Activated B cell treated with CpG ODN at 0.5 μM for 24 hours (primary cell): ENCODE results near the gene SDHAF2. TPM values are rescaled to one million over a fixed set of nuclear protein-coding genes. Genes with fewer than 3 reads are reported as not detected.

Experiments
- ATAC-seq: fragments of 200-7000 bp; cut with Tn5 transposase; one replicate; pipeline ENCODE4 v1.10.0; 2021; ENCODE audit warnings: low read depth, mild to moderate bottlenecking, moderate library complexity
- CTCF ChIA-PET: fragments of 350-600 bp; sonication (Branson Sonifier 250); formaldehyde crosslinking; loops from one replicate; lab custom pipeline; 2021; ENCODE audit warnings: antibody characterized with exemption; lab: Charles Lee
- POLR2A ChIA-PET: fragments of 350-600 bp; sonication (Branson Sonifier 250); formaldehyde crosslinking; loops from one replicate; lab custom pipeline; 2021; ENCODE audit warnings: antibody characterized with exemption; lab: Charles Lee
- DNase-seq: peaks from one replicate; pipeline ENCODE4 v3.0.0; 2022
- H3K27ac Mint-ChIP-seq: one replicate; pipeline ENCODE4 v1.8.0; 2020; ENCODE audit warnings: mixed read lengths
- H3K27me3 Mint-ChIP-seq: one replicate; pipeline ENCODE4 v1.8.0; 2021; ENCODE audit warnings: mixed read lengths
- H3K36me3 Mint-ChIP-seq: one replicate; pipeline ENCODE4 v1.8.0; 2021; ENCODE audit warnings: low read depth, mixed read lengths
- H3K4me1 Mint-ChIP-seq: one replicate; pipeline ENCODE4 v1.8.0; 2021; ENCODE audit warnings: mixed read lengths
- H3K4me3 Mint-ChIP-seq: one replicate; pipeline ENCODE4 v1.8.0; 2020; ENCODE audit warnings: mild to moderate bottlenecking, mixed read lengths
- H3K9me3 Mint-ChIP-seq: one replicate; pipeline ENCODE4 v1.8.0; 2020; ENCODE audit warnings: mixed read lengths
- intact Hi-C: fragments of 100-400 bp; cut with micrococcal nuclease; formaldehyde crosslinking; loops from one replicate; pipeline ENCODE4 v1.15.1; 2024
- total RNA-seq: library from RNA; stranded (reverse); gene quantifications from 2 replicates; pipeline ENCODE4 v1.2.3, GENCODE V29; 2022
- TF ChIP-seq, protein P1 (sequence below): fragments of 200-600 bp; IDR thresholded peaks from one replicate; pipeline ENCODE4 v1.8.0; 2022; ENCODE audit warnings: antibody characterized with exemption, mild to moderate bottlenecking

Gene SDHAF2
- total RNA-seq, 1 donor from 2014 or later, result 51.0 TPM

DNA sequence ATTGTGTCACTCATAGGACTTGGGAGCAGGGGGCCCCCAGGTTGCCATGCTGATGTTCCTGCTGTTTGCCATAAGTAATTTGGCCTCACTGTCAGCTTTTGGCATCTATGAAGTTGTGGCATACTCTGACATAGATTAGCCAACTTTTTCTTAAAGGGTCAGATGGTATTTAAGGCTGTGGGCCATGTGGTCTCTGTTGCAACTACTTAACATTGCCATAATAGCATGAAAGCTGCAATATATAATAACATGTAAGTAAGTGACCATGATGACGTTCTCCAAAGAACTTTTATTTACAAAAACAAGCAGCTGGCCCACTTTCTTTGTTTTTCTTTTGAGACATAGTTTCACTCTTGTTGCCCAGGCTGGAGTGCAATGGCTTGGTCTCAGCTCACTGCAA, 39.8 kb upstream of the SDHAF2 start:
- Mint-ChIP-seq H3K4me3 (no peak overlapping the region), H3K36me3 (peaks cover 19% of the 10 kb centered on the region), H3K9me3 (no peaks in the 10 kb centered on the region), H3K4me1 (peaks cover 33% of the 10 kb centered on the region), H3K27me3 (no peaks in the 10 kb centered on the region), H3K27ac (no peak overlapping the region)
- ChIA-PET CTCF (interaction anchor here (0.8 to 15.6 kb wide), 2 partner anchors 11 to 52 kb away, joined by 3 to 561 read pairs; partner anchors contain the start of genes DDB1 and TKFC), POLR2A (interaction anchor here (0.6 to 3.5 kb wide), 3 partner anchors 35 to 56 kb away, joined by 3 to 38 read pairs (median 4); partner anchors contain the start of genes CPSF7 and SDHAF2)
- intact Hi-C loops, result no loop called here
- no peak for DNase-seq
- ATAC-seq, result no peak
- TF ChIP-seq, protein P1, sequence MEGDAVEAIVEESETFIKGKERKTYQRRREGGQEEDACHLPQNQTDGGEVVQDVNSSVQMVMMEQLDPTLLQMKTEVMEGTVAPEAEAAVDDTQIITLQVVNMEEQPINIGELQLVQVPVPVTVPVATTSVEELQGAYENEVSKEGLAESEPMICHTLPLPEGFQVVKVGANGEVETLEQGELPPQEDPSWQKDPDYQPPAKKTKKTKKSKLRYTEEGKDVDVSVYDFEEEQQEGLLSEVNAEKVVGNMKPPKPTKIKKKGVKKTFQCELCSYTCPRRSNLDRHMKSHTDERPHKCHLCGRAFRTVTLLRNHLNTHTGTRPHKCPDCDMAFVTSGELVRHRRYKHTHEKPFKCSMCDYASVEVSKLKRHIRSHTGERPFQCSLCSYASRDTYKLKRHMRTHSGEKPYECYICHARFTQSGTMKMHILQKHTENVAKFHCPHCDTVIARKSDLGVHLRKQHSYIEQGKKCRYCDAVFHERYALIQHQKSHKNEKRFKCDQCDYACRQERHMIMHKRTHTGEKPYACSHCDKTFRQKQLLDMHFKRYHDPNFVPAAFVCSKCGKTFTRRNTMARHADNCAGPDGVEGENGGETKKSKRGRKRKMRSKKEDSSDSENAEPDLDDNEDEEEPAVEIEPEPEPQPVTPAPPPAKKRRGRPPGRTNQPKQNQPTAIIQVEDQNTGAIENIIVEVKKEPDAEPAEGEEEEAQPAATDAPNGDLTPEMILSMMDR, result no peak

DNA sequence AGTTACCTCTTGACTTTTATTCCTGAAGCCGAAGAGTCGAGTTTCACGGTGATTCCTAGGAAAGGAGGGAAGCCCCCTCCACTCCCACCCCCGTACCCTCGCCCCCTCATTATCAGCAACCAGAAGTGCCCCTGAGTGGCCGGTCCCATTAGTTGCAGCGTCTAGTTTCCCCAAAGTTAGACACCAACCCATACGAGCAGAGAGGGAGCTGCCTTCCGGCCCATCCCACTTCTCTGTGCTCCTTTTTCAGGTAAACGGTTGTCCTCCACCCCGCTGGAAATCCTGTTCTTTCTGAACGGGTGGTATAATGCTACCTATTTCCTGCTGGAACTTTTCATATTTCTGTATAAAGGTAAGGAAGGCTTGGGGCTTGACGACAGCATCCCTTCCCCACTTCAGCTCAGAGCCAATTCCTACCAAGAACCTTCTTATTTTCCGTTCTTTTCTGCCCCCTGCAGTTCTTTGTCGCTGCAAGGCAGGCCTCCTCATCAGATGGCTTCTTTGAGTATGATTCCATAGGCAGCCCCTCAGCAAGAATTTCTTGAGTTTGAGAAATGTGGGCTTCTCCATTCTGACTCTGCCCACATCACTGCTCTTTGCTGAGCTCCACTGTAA, 36.8 kb upstream of the SDHAF2 start:
- ChIA-PET CTCF (interaction anchor here (1.0 to 15.6 kb wide), 13 partner anchors 8 to 561 kb away, joined by 3 to 561 read pairs (median 6); partner anchors contain the start of genes CPSF7, DDB1, SDHAF2 and TKFC), POLR2A (interaction anchor here (0.5 to 3.5 kb wide), 15 partner anchors 8 to 1084 kb away, joined by 3 to 50 read pairs (median 6); partner anchors contain the start of genes CPSF7, CYB561A3, DDB1 and SDHAF2)
- no peaks in the 10 kb centered on the region for H3K27me3 Mint-ChIP-seq
- H3K4me1 Mint-ChIP-seq, result peaks cover 26% of the 10 kb centered on the region
- TF ChIP-seq, protein P1, result no peak
- H3K36me3 Mint-ChIP-seq, result peaks cover 39% of the 10 kb centered on the region
- intact Hi-C loops, result loop anchor here (1.0 to 2.0 kb wide), 5 partner anchors 36 to 562 kb away; partner anchors contain the start of gene CPSF7
- peak overlapping the region; percentile 96 for H3K27ac Mint-ChIP-seq
- peak overlapping the region; percentile 97 for H3K4me3 Mint-ChIP-seq
- no peaks in the 10 kb centered on the region for H3K9me3 Mint-ChIP-seq
- DNase-seq (no peak), ATAC-seq (peak; percentile 42)

DNA sequence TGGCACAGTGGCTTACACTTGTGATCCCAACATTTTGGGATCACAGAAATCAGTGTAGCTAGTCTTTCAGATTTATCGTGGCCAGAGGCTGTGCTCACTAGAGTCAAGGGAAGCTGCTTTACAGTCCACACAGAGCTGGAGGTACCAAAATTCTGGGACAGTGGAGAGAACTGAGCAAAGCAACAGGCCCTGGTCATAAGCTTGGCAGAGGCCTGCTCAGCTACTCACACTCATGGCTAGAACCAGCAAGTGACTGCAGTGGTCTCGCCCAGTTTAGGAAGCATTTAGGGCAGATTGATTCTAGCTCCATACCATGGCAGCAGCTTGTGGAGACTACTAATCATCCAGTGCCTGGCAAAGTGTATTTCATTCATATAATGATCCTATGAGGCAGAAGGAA, 28.8 kb upstream of the SDHAF2 start:
- DNase-seq (no peak), ATAC-seq (no peak)
- H3K36me3 Mint-ChIP-seq, result peaks cover 76% of the 10 kb centered on the region
- no peaks in the 10 kb centered on the region for H3K4me1 Mint-ChIP-seq
- TF ChIP-seq, protein P1, result no peak
- intact Hi-C loops, result no loop called here
- no peak overlapping the region for H3K27ac Mint-ChIP-seq
- ChIA-PET POLR2A (interaction anchor here (0.5 to 1.5 kb wide), 3 partner anchors 9 to 81 kb away, joined by 3 to 7 read pairs (median 4); partner anchors contain the start of genes CPSF7, SDHAF2 and TMEM216), CTCF (interaction anchor here (0.8 to 3.4 kb wide), 3 partner anchors 11 to 65 kb away, joined by 3 to 11 read pairs (median 7); no protein-coding TSS in a partner anchor)
- H3K27me3 Mint-ChIP-seq, result no peaks in the 10 kb centered on the region
- H3K4me3 Mint-ChIP-seq, result no peak overlapping the region
- H3K9me3 Mint-ChIP-seq, result no peaks in the 10 kb centered on the region

DNA sequence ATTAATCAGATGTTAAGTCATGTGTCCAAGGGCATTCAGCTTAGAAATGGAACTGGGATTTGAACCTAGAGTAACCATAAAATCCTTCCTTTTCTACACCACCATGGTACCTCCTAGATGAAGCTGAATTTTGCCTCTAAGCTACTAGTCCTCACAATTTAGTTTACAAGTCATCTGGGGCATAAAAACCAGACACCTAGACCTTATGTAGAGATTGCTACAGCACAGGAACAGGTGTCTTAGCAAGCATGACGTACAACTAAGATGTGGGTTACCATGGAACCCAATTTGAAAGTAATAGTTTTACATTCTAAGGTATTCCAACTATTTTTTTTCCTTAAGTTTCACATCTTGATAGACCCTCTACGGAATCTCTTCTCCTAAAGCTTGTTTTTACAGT, 28.4 kb upstream of the SDHAF2 start:
- Mint-ChIP-seq H3K27me3 (no peaks in the 10 kb centered on the region), H3K36me3 (peaks cover 79% of the 10 kb centered on the region), H3K27ac (no peak overlapping the region), H3K9me3 (no peaks in the 10 kb centered on the region), H3K4me3 (no peak overlapping the region), H3K4me1 (no peaks in the 10 kb centered on the region)
- DNase-seq (no peak), ATAC-seq (no peak)
- ChIA-PET CTCF (interaction anchor here (0.8 to 3.4 kb wide), 3 partner anchors 11 to 65 kb away, joined by 3 to 11 read pairs (median 7); no protein-coding TSS in a partner anchor), POLR2A (interaction anchor here (0.9 to 1.5 kb wide), 2 partner anchors 9 to 28 kb away, joined by 4 to 7 read pairs; partner anchors contain the start of genes CPSF7, SDHAF2 and TMEM216)
- TF ChIP-seq, protein P1, result no peak
- intact Hi-C loops, result no loop called here

DNA sequence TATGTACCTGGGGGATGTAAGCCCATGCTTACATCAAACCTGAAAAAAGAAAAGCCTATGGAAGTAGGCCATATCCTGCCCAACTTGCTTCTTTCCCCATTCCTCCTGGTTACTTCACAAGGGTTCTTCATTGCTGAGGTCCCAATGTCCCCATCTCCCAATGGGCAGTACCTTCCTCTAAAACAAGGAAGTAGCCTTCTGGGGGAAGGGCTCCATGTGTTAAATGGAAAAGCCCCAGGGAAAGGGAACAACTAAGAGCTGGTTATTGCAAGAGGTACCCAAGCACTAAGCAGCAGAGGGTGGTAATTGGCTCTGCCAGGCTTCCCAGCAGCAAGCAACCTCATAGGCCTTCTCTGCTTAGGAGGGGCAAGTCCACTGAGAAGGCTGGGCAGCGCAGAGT, 26.3 kb upstream of the SDHAF2 start:
- peaks cover 84% of the 10 kb centered on the region for H3K36me3 Mint-ChIP-seq
- POLR2A ChIA-PET, result no interaction called here
- H3K27me3 Mint-ChIP-seq, result no peaks in the 10 kb centered on the region
- intact Hi-C loops, result no loop called here
- TF ChIP-seq, protein P1, result no peak
- CTCF ChIA-PET, result no interaction called here
- H3K4me1 Mint-ChIP-seq, result no peaks in the 10 kb centered on the region
- H3K27ac Mint-ChIP-seq, result no peak overlapping the region
- no peak for DNase-seq
- no peak for ATAC-seq
- no peaks in the 10 kb centered on the region for H3K9me3 Mint-ChIP-seq
- H3K4me3 Mint-ChIP-seq, result no peak overlapping the region
